ENCODE data around the gene RUNX1. TPM values are rescaled to one million over a fixed set of nuclear protein-coding genes. Genes with fewer than 3 reads are reported as not detected.
A peak's percentile ranks its signal among the peaks of the same experiment; 100 is the strongest.

The RUNX1 gene
- total RNA-seq, 2 donors from 2014 or later = 23.0 to 25.8 TPM

DNA sequence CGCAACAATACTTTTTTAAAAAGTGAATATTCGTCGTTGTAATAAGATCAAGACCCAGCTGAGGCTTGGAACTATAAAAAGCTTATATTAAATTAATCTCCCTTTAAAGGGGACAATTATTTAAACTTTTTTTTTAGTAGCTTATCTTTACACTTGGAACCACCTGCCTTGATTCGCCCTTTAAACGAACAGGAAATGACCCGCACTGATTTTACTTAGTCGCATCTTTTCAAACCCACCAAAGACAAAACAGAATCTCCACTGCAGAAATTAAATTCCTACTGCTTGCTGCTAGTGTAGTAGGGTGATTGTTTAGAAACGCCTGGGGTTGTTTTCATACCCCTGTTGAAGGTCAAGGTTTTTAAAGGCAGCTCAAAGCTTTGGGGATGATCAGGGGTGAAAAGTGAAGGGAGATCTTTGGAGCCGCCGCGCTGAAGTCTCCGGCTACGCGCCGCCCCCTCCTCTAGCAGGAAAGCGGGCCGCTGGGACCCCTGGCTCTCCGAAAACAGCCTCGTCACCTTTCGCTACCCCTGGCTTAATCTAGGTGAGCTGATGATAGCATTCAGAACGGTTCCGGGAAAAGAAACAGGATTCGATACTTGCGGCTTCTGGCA lies 163.4 kb downstream of the RUNX1 start:
- H3K9me3 ChIP-seq = no peaks in the 10 kb centered on the region
- H3K27me3 ChIP-seq (replicated peaks; ENCODE audit: insufficient read depth) = no peaks in the 10 kb centered on the region
- no peak for DNase-seq (ENCODE audit: low spot score)
- 5% methylated on average over 24 of the region's 24 CpGs for WGBS
- peak overlapping the region; percentile 58 to 83 for H3K4me3 ChIP-seq
- intact Hi-C loops (cut with DNase I) = loop anchor here (5.0 to 10.0 kb wide), 4 partner anchors 88 to 442 kb away; no protein-coding TSS in a partner anchor
- peak overlapping the region; percentile 82 to 88 for H3K27ac ChIP-seq
- H3K4me1 ChIP-seq (replicated peaks) = no peaks in the 10 kb centered on the region
- TF ChIP-seq POLR2AphosphoS5 (IDR thresholded peaks at IDR 0.05) (no peak), POLR2A (IDR thresholded peaks at IDR 0.05) (no peak)
- TF ChIP-seq, protein P1, sequence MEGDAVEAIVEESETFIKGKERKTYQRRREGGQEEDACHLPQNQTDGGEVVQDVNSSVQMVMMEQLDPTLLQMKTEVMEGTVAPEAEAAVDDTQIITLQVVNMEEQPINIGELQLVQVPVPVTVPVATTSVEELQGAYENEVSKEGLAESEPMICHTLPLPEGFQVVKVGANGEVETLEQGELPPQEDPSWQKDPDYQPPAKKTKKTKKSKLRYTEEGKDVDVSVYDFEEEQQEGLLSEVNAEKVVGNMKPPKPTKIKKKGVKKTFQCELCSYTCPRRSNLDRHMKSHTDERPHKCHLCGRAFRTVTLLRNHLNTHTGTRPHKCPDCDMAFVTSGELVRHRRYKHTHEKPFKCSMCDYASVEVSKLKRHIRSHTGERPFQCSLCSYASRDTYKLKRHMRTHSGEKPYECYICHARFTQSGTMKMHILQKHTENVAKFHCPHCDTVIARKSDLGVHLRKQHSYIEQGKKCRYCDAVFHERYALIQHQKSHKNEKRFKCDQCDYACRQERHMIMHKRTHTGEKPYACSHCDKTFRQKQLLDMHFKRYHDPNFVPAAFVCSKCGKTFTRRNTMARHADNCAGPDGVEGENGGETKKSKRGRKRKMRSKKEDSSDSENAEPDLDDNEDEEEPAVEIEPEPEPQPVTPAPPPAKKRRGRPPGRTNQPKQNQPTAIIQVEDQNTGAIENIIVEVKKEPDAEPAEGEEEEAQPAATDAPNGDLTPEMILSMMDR (IDR thresholded peaks at IDR 0.05) = no peak
- no peaks in the 10 kb centered on the region for H3K36me3 ChIP-seq

GRCh38 chr21:34885125-34885524 lies 164.0 kb downstream of the RUNX1 start:
- Histone ChIP-seq H3K4me3 (peak overlapping the region; percentile 58 to 83), H3K27me3 (replicated peaks; ENCODE audit: insufficient read depth) (no peaks in the 10 kb centered on the region), H3K27ac (peak overlapping the region; percentile 82 to 88), H3K9me3 (no peaks in the 10 kb centered on the region), H3K36me3 (no peaks in the 10 kb centered on the region), H3K4me1 (replicated peaks) (no peaks in the 10 kb centered on the region)
- WGBS = 17% methylated on average over 6 of the region's 6 CpGs
- TF ChIP-seq POLR2AphosphoS5 (IDR thresholded peaks at IDR 0.05) (no peak), POLR2A (IDR thresholded peaks at IDR 0.05) (no peak)
- TF ChIP-seq, protein P1 (IDR thresholded peaks at IDR 0.05) = no peak
- no peak for DNase-seq (ENCODE audit: low spot score)
- intact Hi-C loops (cut with DNase I) = loop anchor here (5.0 to 10.0 kb wide), 4 partner anchors 88 to 442 kb away; no protein-coding TSS in a partner anchor

DNA sequence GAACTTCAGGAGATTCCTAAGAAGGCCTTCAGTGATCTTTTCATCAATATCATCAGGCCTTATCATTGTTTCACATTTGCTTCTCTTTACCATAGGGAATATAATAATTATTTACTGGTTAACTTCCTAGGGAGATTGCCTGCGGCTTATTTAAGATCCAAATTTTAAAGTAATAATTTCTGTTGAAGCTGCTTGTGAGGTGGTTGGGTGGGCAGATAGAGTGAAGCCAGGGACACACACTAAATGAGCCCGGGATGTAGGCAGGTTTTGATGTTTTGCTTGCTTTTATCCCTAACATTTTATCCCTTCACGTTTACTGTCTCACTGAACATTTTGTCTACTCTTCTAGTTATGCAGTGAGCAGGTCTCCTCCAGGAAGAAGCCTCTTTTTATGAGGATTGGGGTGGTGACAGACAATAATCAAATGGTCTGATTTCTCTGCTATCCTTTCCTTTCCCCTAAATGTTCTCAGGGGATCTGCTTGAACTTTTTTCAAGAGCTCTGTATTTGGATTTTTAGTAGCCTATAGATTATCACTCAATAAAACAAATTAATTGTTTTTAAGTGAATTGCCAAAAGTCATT lies 164.7 kb downstream of the RUNX1 start:
- intact Hi-C loops (cut with DNase I) = loop anchor here (10.0 kb wide), 1 partner anchor 190 kb away; no protein-coding TSS in a partner anchor
- H3K9me3 ChIP-seq = no peaks in the 10 kb centered on the region
- no peaks in the 10 kb centered on the region for H3K36me3 ChIP-seq
- peak overlapping the region; percentile 58 to 83 for H3K4me3 ChIP-seq
- no peak for TF ChIP-seq POLR2AphosphoS5 (IDR thresholded peaks at IDR 0.05)
- TF ChIP-seq, protein P1 (IDR thresholded peaks at IDR 0.05) = no peak
- no peak for TF ChIP-seq POLR2A (IDR thresholded peaks at IDR 0.05)
- H3K4me1 ChIP-seq (replicated peaks) = no peaks in the 10 kb centered on the region
- peak overlapping the region; percentile 82 to 88 for H3K27ac ChIP-seq
- DNase-seq (ENCODE audit: low spot score) = no peak
- no peaks in the 10 kb centered on the region for H3K27me3 ChIP-seq (replicated peaks; ENCODE audit: insufficient read depth)
- WGBS = 30% methylated on average over 3 of the region's 3 CpGs

DNA sequence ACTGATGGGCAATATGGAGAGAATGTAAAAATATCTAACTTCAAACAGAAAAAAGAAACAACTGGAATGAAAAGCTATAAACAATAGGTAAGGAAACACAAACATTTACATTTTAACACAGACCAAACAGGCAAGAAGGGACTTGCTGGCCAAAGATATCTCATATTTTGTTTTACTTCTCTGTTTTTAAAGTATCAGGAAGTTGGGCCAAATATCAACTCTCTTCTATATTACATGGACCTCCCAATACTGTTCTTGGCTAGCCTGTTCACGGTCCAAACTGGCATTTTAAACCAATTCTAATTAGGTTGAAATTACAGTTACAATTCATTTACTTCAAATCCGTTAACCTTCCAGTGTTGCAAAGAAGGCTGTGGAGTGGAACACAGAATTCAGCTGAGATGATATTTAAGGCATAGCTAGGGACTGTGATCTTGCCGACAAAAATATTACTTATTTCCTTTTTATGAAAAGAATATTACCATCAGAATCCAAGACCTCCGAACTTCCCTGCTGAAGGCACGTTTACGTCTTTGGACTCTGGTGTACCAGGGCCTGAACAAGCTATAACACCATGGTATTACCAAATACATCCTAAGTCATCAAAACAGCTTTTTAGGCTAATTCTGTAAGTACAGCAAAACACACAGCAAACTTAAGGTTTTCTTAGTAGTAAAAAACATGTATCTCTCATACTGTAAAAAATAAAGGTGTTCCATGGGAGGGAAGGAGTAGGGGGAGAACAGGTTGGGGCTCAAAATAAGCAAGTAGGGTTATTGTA lies 165.4 kb downstream of the RUNX1 start:
- Histone ChIP-seq H3K9me3 (no peaks in the 10 kb centered on the region), H3K36me3 (no peaks in the 10 kb centered on the region), H3K4me3 (peak overlapping the region; percentile 58 to 83), H3K27me3 (replicated peaks; ENCODE audit: insufficient read depth) (no peaks in the 10 kb centered on the region), H3K4me1 (replicated peaks) (peaks cover 3% of the 10 kb centered on the region), H3K27ac (peak overlapping the region; percentile 82 to 88)
- DNase-seq (ENCODE audit: low spot score) = no peak
- intact Hi-C loops (cut with DNase I) = loop anchor here (10.0 kb wide), 1 partner anchor 189 kb away; no protein-coding TSS in a partner anchor
- TF ChIP-seq POLR2A (IDR thresholded peaks at IDR 0.05) (no peak), POLR2AphosphoS5 (IDR thresholded peaks at IDR 0.05) (no peak)
- TF ChIP-seq, protein P1 (IDR thresholded peaks at IDR 0.05) = no peak
- 49% methylated on average over 6 of the region's 6 CpGs for WGBS
